A549 treated with AZD2906 at 1 μM for 4 hours (cell line): Measurements from ENCODE around the gene CCDC89. TPM values are rescaled to one million over a fixed set of nuclear protein-coding genes. Genes with fewer than 3 reads are reported as not detected.

Source experiments
- total RNA-seq: library from RNA; stranded (reverse); fragments of 200-300 nt; extraction: Qiagen RNA extraction; gene quantifications from 5 replicates; pipeline ENCODE4 v1.2.3, GENCODE V29; 2022

CCDC89 gene
- not detected in 5 replicates for total RNA-seq

DNA sequence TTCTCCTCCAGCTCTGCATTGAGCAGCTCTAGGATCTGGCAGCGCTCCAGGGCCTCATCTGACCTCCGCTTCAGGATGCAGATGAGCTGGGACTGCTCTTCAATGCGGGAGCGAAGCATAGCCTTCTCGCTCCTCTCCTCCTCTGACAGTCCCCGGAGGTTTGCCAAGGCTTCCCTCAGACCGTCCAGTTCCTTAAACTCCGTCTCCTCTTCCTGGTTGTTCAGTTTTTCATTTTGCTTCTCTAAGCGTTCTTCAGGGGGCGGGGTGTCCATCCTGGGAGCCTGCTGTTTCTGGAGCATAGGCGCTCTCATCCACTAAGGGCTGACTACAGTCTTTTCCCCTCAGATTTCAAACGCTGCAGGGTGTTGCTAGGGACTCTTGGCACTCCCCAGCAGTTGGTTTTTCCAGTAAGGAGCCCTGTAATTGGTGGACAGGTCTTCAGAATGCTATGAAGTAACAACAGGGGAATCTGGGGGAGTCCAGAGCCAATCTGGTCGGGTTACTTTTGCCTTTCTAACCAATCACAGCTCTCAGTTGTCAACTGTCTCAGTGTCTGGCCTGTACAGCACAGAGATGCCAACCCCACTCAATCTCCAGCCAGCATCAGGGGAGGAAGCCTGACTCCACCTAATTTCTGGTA, at the start of gene CCDC89:
TSS of gene CCDC89 (minus strand) at position 376 of the 640 bp plus-strand sequence. CDS start at position 311, 65 bp downstream.

DNA sequence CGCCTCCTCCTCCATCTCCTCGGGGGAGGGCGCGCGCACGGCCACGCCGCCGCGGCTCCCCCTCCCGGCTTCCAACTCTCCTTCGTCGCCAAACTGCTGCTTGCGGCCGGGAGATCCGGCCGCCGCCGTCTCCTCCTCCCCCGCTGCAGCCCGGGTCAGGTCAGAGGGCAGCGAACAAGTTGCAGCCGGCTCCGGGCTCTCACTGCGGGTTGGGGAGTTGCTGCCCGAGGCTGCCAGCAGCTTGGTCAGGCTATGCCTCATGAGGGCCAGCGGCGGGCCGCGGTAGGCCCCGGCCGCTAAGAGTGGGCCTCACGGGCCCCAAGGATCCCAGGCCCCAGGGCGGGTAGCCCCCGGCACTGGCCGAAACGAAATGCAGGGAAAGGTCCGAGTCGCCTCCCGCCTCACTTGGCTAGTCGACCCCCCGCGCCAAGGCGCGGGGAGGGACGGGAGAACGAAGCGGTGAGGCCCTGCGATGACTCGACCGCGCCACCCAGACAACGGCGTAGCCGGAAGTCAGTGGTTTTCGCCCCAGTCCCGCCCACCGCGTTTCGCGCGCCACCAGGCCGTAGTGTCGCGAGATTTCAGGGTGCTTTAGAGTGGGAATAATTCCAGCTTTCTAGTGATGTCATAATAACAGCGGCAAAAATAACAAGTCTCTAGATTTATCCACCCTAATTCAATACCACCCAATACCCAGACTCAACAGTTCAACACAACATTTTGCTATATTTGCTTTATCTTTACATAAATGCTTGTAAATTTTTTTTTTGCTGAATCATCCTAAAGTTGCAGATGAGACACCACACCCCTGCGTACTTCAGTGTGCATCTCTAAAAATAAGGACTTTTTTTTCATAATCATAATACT, 21.1 kb downstream of the CCDC89 start, which contains the start of gene CREBZF:
TSS of gene CREBZF (minus strand) at position 515 of the 867 bp plus-strand sequence. CDS start at position 261, 254 bp downstream.

DNA sequence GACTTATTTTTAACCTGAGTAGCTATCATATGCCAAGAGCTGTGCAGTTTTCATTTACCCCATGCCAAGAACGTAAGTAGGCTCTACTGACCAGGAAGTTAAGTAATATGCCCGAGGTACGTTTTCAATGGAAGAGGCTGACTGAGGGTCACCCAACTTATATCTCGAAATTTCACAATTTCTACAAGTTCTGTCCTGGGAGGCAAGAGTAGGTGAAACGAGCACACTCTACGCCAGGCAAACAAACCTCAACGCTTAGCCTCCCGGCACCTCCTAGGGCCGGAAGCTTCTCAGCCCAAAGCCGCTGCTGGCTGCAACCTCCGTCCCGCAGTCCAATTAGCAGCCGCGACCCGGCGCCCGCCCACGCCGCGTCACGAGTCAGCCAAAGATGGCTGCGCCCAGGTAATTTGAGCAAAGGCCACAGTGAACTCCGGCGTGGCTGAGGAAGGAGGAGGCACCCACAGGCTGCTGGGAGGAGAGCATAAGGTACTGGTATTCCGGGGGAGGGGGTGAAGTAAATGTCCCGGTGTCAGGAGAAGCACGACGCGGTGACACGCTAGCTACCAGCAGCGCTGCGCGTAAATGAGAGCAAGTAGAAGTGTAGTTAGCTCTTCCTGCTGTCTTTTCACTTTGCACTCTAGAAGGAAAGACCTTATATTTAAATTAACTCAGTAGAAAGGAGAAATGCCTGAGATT, 38.2 kb downstream of the CCDC89 start, which contains the start of gene TMEM126A:
TSS of gene TMEM126A (plus strand) at position 364 of the 696 bp plus-strand sequence. CDS start 2,289 bp downstream, outside the sequence.

Other genes starting within 250 kb of the CCDC89 start
- gene DLG2, start 58.9 kb downstream of the CCDC89 start, total RNA-seq, result 0.14 to 0.44 TPM (median 0.33 TPM) in 5 replicates
- gene TMEM126B, start 57.6 kb downstream of the CCDC89 start, total RNA-seq, result 49.7 to 65.4 TPM (median 50.9 TPM) in 5 replicates
- 49.2 to 56.5 TPM (median 53.8 TPM) in 5 replicates for gene TMEM126A, start 38.2 kb downstream of the CCDC89 start, total RNA-seq
- 22.2 to 27.1 TPM (median 25.6 TPM) in 5 replicates for gene CREBZF, start 21.1 kb downstream of the CCDC89 start, total RNA-seq
- gene SYTL2, start 124.9 kb upstream of the CCDC89 start, total RNA-seq, result 6.5 to 15.9 TPM (median 7.0 TPM) in 5 replicates
- gene CCDC83, start 169.2 kb upstream of the CCDC89 start, total RNA-seq, result not detected in 5 replicates